Cardiac fibroblast (primary cell): ENCODE measurements around the gene PINK1.
"Not testable (repeated sequence)": the region's sequence is repeated elsewhere in the genome, so short reads cannot be mapped to it uniquely, and the experiment has no call there.

Experiments used
- DNase-seq, 2 donors: peaks; one replicate each; pipeline versions ENCODE4 v3.0.0 to v3.0.0-alpha.2; 2010; ENCODE audit warnings: low read depth in 2 of 2
- H3K4me3 ChIP-seq, 2 donors: replicated peaks in 1 of 2; 1 replicate in 1 of 2; 2 replicates in 1 of 2; pipeline ENCODE4 v1.5.1; 2011; ENCODE audit warnings: low read depth in 2 of 2, low read length in 2 of 2, mild to moderate bottlenecking in 2 of 2, moderate library complexity in 1 of 2
- CTCF ChIP-seq: IDR thresholded peaks from one replicate; pipeline ENCODE4 v1.5.1; 2011; ENCODE audit warnings: low read depth, mild to moderate bottlenecking, low read length, inconsistent platforms

PINK1 gene

GRCh38 chr1:20670936-20671335, 37.7 kb downstream of the PINK1 start:
- DNase-seq = no peak
- no peak for TF ChIP-seq CTCF
- H3K4me3 ChIP-seq = no peak overlapping the region

GRCh38 chr1:20672265-20672632, 39.0 kb downstream of the PINK1 start:
- no peak for DNase-seq
- no peak overlapping the region for H3K4me3 ChIP-seq
- TF ChIP-seq CTCF = no peak

GRCh38 chr1:20673626-20674025, 40.4 kb downstream of the PINK1 start:
- not testable (repeated sequence) for H3K4me3 ChIP-seq, DNase-seq

GRCh38 chr1:20678599-20678998, 45.3 kb downstream of the PINK1 start:
- no peak for TF ChIP-seq CTCF
- no peak for DNase-seq
- no peak overlapping the region for H3K4me3 ChIP-seq

DNA sequence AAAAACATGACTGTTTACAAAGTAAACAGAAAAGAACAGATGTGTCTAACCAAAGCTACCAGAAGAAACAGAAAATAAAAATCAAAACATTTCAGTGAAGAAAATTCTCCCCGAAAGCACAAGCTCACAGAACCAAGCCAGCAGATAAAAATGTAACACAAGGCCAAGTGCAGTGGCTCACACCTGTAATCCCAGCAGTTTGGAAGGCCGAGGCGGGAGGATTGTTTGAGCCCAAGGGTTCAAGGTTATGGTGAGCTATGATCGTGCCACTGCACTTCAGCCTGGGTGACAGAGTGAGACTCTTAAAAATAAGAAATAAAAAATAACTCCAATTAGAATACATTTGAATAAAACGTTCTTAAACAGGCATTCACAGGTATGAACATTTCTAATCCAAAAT, 47.0 kb downstream of the PINK1 start:
- DNase-seq = no peak
- H3K4me3 ChIP-seq = no peak overlapping the region
- TF ChIP-seq CTCF = no peak

GRCh38 chr1:20681999-20682398, 48.7 kb downstream of the PINK1 start:
- TF ChIP-seq CTCF = no peak
- no peak for DNase-seq
- H3K4me3 ChIP-seq = no peak overlapping the region

GRCh38 chr1:20682571-20683236, 49.4 kb downstream of the PINK1 start:
- TF ChIP-seq CTCF = no peak
- H3K4me3 ChIP-seq = no peak overlapping the region
- no peak for DNase-seq
